ENCODE results near the gene IVD. TPM values are rescaled to one million over a fixed set of nuclear protein-coding genes. Genes with fewer than 3 reads are reported as not detected.
A peak's percentile ranks its signal among the peaks of the same experiment; 100 is the strongest.

The IVD gene
- total and polyA plus RNA-seq, 10 donors: 25.1 to 93.9 (median 59.6) TPM

DNA sequence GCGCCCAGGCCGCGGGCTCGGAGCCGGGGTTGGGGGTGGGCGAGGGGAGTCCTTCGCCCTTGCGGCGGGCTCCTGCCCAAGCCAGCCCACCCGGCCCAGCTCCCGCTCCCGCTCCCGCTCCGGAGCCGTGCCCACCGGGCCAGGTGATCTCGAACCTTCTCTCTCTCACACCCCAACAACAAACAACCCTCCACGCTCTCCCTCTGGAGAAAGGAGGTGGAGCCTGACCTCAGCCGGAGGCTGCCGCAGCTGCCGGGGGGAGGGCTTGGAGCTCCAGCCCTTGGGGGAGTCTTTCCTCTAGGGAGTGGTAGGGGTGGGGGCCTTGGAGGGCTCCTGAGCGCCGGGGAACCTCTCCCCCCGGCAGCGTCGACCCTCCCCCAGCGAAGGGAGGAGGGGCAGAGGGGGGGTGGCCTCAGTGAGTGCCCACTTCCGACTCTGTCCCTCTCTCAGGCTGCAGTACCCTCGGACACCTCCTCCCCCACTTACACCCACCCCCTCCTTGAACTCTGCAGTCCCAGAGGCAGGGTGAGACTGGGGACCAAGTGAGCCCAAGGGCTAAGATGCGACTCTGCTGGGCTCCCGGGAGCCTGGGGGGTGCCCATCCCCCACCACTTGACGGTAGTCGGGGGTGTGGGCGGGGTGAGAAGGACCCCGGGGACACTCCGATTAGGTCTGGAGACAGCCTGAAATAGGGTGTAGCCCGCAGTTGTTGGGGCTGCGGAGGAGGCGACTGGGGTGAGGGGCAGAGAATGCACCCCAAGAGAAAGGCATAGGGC lies 30.7 kb downstream of the IVD start:
- no peaks in the 10 kb centered on the region for H3K36me3 ChIP-seq
- TF ChIP-seq POLR2A (IDR thresholded peaks at IDR 0.05) (no peak), POLR2AphosphoS5 (IDR thresholded peaks at IDR 0.05) (no peak)
- TF ChIP-seq, protein P1, sequence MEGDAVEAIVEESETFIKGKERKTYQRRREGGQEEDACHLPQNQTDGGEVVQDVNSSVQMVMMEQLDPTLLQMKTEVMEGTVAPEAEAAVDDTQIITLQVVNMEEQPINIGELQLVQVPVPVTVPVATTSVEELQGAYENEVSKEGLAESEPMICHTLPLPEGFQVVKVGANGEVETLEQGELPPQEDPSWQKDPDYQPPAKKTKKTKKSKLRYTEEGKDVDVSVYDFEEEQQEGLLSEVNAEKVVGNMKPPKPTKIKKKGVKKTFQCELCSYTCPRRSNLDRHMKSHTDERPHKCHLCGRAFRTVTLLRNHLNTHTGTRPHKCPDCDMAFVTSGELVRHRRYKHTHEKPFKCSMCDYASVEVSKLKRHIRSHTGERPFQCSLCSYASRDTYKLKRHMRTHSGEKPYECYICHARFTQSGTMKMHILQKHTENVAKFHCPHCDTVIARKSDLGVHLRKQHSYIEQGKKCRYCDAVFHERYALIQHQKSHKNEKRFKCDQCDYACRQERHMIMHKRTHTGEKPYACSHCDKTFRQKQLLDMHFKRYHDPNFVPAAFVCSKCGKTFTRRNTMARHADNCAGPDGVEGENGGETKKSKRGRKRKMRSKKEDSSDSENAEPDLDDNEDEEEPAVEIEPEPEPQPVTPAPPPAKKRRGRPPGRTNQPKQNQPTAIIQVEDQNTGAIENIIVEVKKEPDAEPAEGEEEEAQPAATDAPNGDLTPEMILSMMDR (IDR thresholded peaks at IDR 0.05 in 8 of 11, conservative IDR thresholded peaks at IDR 0.05 in 3 of 11): no peak
- no peaks in the 10 kb centered on the region for H3K9me3 ChIP-seq
- peak overlapping the region; percentile 9 to 65 (median 19) for H3K4me3 ChIP-seq
- no peak for DNase-seq
- WGBS, 5 donors: 1 to 4% (median 2%) methylated on average over 12 to 39 of the region's 39 CpGs
- H3K27me3 ChIP-seq (replicated peaks in 1 of 7): peaks cover 0 to 61% (median 28%) of the 10 kb centered on the region in 7 donors
- intact Hi-C loops (cut with DNase I; ENCODE audit: low total_unique reads): no loop called here
- no peak overlapping the region for H3K27ac ChIP-seq
- H3K4me1 ChIP-seq: peaks cover 11 to 56% (median 39%) of the 10 kb centered on the region in 6 donors

DNA sequence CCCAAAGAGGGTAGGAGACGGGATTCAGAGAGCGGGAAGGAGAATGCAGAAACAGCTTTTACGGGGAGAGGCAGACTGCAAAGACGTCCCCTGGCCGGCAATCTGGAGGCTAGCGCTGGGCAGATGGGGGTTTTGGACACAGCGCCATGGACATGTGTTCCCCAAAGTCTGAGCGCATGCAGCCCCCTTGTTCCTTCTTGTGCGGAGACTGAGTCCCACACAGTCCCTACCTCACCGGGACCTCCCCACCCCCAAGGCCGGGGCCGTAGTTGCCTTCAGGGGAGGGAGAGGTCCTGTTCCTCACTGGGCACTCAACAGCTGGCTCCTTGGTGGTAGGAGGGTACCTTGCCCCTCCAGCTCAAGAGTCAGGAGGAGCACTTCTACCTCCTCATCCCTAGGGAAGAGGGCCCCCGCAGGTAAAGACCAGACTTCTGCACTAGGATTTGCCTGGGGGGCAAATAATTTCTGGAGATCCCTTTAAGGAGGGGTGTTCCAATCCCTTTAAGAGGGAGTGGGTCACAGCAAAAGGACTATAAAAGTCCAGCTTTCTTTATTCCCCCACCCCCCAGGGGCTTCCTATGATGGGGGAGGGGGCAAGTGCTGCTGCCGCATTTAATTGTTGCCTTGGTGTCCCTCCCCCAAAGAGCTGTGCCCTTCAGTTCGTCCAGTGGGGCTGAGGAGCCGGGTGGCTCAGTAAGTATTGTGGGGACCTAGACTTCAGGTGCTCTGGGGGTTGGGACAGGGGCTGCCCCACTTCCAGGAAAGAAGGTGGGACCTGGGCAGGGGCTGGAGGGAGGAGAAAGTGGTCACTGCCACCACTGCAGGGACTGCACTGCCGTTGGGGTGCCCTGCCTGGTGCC lies 31.5 kb downstream of the IVD start:
- Histone ChIP-seq H3K4me1 (peaks cover 11 to 60% (median 41%) of the 10 kb centered on the region in 6 donors), H3K36me3 (no peaks in the 10 kb centered on the region), H3K27me3 (replicated peaks in 1 of 7) (peaks cover 0 to 67% (median 28%) of the 10 kb centered on the region in 7 donors), H3K27ac (no peak overlapping the region), H3K4me3 (peak overlapping the region in 4 of 8 donors; percentile 17 to 65 (median 25)), H3K9me3 (no peaks in the 10 kb centered on the region)
- intact Hi-C loops (cut with DNase I; ENCODE audit: low total_unique reads): no loop called here
- 14 to 21% (median 15%) methylated on average over 10 to 17 of the region's 17 CpGs for WGBS, 5 donors
- DNase-seq: no peak
- TF ChIP-seq POLR2AphosphoS5 (IDR thresholded peaks at IDR 0.05) (no peak), POLR2A (IDR thresholded peaks at IDR 0.05) (no peak)
- TF ChIP-seq, protein P1 (IDR thresholded peaks at IDR 0.05 in 8 of 11, conservative IDR thresholded peaks at IDR 0.05 in 3 of 11): no peak

DNA sequence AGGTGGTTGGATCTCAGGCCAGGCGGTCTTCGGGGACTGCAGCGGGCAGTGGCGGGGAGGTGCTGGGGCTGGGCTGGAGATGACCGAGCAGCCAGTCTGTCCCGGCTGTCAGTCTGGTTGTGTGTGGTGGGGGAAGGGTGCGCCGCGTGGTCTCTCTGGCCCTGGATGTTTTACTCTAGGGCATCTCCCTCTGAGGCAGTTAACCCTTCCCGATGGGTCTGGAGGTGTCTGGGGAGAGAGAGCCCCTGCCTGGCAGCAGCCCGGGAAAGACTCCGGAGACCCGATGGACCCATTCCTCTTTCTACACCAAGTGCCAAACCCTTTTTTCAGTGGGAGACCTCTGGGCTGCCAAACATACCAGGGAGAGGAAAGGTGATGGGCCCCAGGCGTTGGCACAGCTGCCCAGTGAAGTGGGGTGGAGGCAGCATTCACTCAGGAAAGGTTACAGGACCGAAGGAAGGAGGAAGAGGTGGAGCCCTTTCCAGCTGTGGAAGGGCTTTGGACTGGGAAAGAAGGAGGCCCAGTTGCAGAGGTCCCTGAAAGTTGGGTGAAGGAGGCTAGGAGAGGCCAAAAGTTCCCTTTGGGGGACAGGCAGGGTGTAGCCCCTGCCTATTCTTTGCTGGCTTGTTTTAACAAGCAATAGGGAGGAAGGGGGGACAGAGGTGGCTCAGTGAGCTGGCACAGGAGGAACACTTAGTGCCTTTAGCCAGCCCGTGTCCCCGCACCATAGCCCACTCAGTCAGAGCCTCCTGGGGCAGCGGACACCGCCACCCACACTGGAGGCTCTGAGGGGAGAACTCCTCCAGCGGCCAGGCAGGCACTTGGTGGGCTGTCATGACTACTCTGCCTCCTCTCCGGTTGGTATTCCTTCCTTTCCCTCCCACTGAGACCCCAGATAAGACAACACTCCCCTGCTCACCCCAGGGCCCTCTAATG lies 32.4 kb downstream of the IVD start:
- 66 to 75% (median 68%) methylated on average over 15 to 21 of the region's 21 CpGs for WGBS, 5 donors
- peaks cover 20 to 69% (median 50%) of the 10 kb centered on the region in 6 donors for H3K4me1 ChIP-seq

More for the DNA sequence above, 32.4 kb downstream of the IVD start:
- TF ChIP-seq, protein P1 (IDR thresholded peaks at IDR 0.05 in 8 of 11, conservative IDR thresholded peaks at IDR 0.05 in 3 of 11): no peak
- TF ChIP-seq POLR2A (IDR thresholded peaks at IDR 0.05) (no peak), POLR2AphosphoS5 (IDR thresholded peaks at IDR 0.05) (no peak)
- Histone ChIP-seq H3K27ac (no peak overlapping the region), H3K27me3 (replicated peaks in 1 of 7) (peaks cover 0 to 69% (median 28%) of the 10 kb centered on the region in 7 donors), H3K36me3 (no peaks in the 10 kb centered on the region), H3K9me3 (no peaks in the 10 kb centered on the region), H3K4me3 (no peak overlapping the region)
- no peak for DNase-seq
- intact Hi-C loops (cut with DNase I; ENCODE audit: low total_unique reads): no loop called here

Data from spleen (tissue), 11 donors.